CD14-positive monocyte (primary cell): Measurements from ENCODE around the gene HERC6. TPM values are rescaled to one million over a fixed set of nuclear protein-coding genes. Genes with fewer than 3 reads are reported as not detected.

Experiments
- DNase-seq, 3 donors: peaks; one replicate each; pipeline ENCODE4 v3.0.0-alpha.2; 2011 to 2022
- H2AFZ ChIP-seq: 2 replicates; pipeline ENCODE4 v1.6.0; 2012; ENCODE audit warnings: mild to moderate bottlenecking, low read depth, low read length, inconsistent platforms; ENCODE audit not compliant: insufficient read depth, poor library complexity, severe bottlenecking
- H3K27ac ChIP-seq, 2 donors: 1 replicate in 1 of 2; 2 replicates in 1 of 2; pipeline ENCODE4 v1.5.1; 2012 to 2013; ENCODE audit warnings: low read length in 2 of 2, control low read depth in 1 of 2, inconsistent platforms in 1 of 2, low read depth in 1 of 2, mild to moderate bottlenecking in 1 of 2
- H3K27me3 ChIP-seq, 2 donors: one replicate each; pipeline versions ENCODE4 v1.6.0 to v1.6.1; 2011 to 2013; ENCODE audit warnings: low read length in 2 of 2; ENCODE audit not compliant: control insufficient read depth in 2 of 2, insufficient read depth in 2 of 2
- H3K36me3 ChIP-seq, 2 donors: replicated peaks in 1 of 2; 1 replicate in 1 of 2; 2 replicates in 1 of 2; pipeline versions ENCODE4 v1.5.1 to v1.6.1; 2012 to 2013; ENCODE audit warnings: low read length in 2 of 2, control low read depth in 1 of 2, inconsistent platforms in 1 of 2, mild to moderate bottlenecking in 1 of 2; ENCODE audit not compliant: insufficient read depth in 2 of 2, control insufficient read depth in 1 of 2
- H3K4me1 ChIP-seq, 2 donors: 1 replicate in 1 of 2; 2 replicates in 1 of 2; pipeline versions ENCODE4 v1.5.1 to v1.6.1; 2012 to 2013; ENCODE audit warnings: low read length in 2 of 2, control low read depth in 1 of 2, inconsistent platforms in 1 of 2, mild to moderate bottlenecking in 1 of 2, moderate library complexity in 1 of 2; ENCODE audit not compliant: insufficient read depth in 2 of 2, control insufficient read depth in 1 of 2
- H3K4me2 ChIP-seq: replicated peaks from 2 replicates; pipeline ENCODE3; 2012; ENCODE audit warnings: low read length, moderate library complexity, mild to moderate bottlenecking; ENCODE audit not compliant: poor library complexity, severe bottlenecking; ENCODE audit errors: extremely low read depth
- H3K4me3 ChIP-seq, 3 experiments: fragments of 200-600 bp in 1 of 3; sonication (generic) in 1 of 3; replicated peaks in 1 of 3; 1 replicate in 2 of 3; 2 replicates in 1 of 3; pipeline ENCODE4 v1.5.1; 2011 to 2013; ENCODE audit warnings: low read length in 3 of 3, mild to moderate bottlenecking in 3 of 3, control low read depth in 2 of 3, low read depth in 2 of 3, inconsistent platforms in 1 of 3, moderate library complexity in 1 of 3
- H3K79me2 ChIP-seq: 2 replicates; pipeline ENCODE4 v1.6.0; 2012; ENCODE audit warnings: mild to moderate bottlenecking, control low read depth, inconsistent platforms, low read length, moderate library complexity; ENCODE audit not compliant: insufficient read depth
- H3K9ac ChIP-seq: 2 replicates; pipeline ENCODE4 v1.6.0; 2017; ENCODE audit warnings: low read length, mild to moderate bottlenecking; ENCODE audit not compliant: insufficient read depth, poor library complexity, severe bottlenecking
- H3K9me3 ChIP-seq, 2 donors: replicated peaks in 1 of 2; 1 replicate in 1 of 2; 2 replicates in 1 of 2; pipeline versions ENCODE4 v1.5.1 to v1.6.1; 2012 to 2013; ENCODE audit warnings: low read length in 2 of 2, control low read depth in 1 of 2; ENCODE audit not compliant: control insufficient read depth in 1 of 2, insufficient read depth in 1 of 2
- H4K20me1 ChIP-seq: 2 replicates; pipeline ENCODE4 v1.6.0; 2012; ENCODE audit warnings: mild to moderate bottlenecking, low read length, control low read depth, moderate library complexity; ENCODE audit not compliant: insufficient read depth
- H3K27ac Mint-ChIP-seq, 7 donors: one replicate each; pipeline ENCODE4 v1.8.0; 2020; ENCODE audit warnings: mild to moderate bottlenecking in 7 of 7, mixed read lengths in 7 of 7, moderate library complexity in 6 of 7, inconsistent platforms in 2 of 7
- H3K27me3 Mint-ChIP-seq, 3 donors: one replicate each; pipeline ENCODE4 v1.8.0; 2021 to 2022; ENCODE audit warnings: low read depth in 3 of 3, mild to moderate bottlenecking in 3 of 3, mixed read lengths in 3 of 3, moderate library complexity in 3 of 3, inconsistent platforms in 1 of 3
- H3K36me3 Mint-ChIP-seq, 2 donors: one replicate each; pipeline ENCODE4 v1.8.0; 2020; ENCODE audit warnings: mixed read lengths in 2 of 2, inconsistent platforms in 1 of 2, mild to moderate bottlenecking in 1 of 2
- H3K4me1 Mint-ChIP-seq: one replicate; pipeline ENCODE4 v1.8.0; 2020; ENCODE audit warnings: mild to moderate bottlenecking, mixed read lengths
- H3K4me3 Mint-ChIP-seq, 2 donors: one replicate each; pipeline ENCODE4 v1.8.0; 2020; ENCODE audit warnings: mild to moderate bottlenecking in 2 of 2, mixed read lengths in 2 of 2, moderate library complexity in 1 of 2
- H3K9me3 Mint-ChIP-seq, 7 donors: one replicate each; pipeline ENCODE4 v1.8.0; 2020 to 2022; ENCODE audit warnings: mixed read lengths in 7 of 7, mild to moderate bottlenecking in 6 of 7, moderate library complexity in 6 of 7, inconsistent platforms in 2 of 7
- WGBS: methylation state at CpG from one replicate; pipeline ENCODE4 v1.1.5; 2013; ENCODE audit warnings: missing lambda C conversion rate; ENCODE audit not compliant: insufficient coverage; 5-methylcytosine and 5-hydroxymethylcytosine counted together
- intact Hi-C, 2 donors: fragments of 100-400 bp; cut with micrococcal nuclease; formaldehyde crosslinking; loops; one replicate each; pipeline versions ENCODE4 v1.15.0 to v1.15.1; 2023
- polyA plus RNA-seq, 3 donors: library from polyadenylated mRNA; depleted of rRNA in 1 of 3; unstranded in 2 of 3; stranded (reverse) in 1 of 3; fragments of 300-500 nt in 2 of 3; fragments of >200 nt in 1 of 3; fragmentation: Illumina TruSeq in 2 of 3; gene quantifications; 1 replicate in 2 of 3; 2 replicates in 1 of 3; pipeline ENCODE4 v1.2.3, GENCODE V29; 2012 to 2021
- TF ChIP-seq, protein P1 (sequence below): fragments of 200-600 bp; IDR thresholded peaks from one replicate; pipeline ENCODE4 v1.8.0; 2022; ENCODE audit warnings: antibody characterized with exemption, mild to moderate bottlenecking

HERC6 gene
- polyA plus RNA-seq, 3 donors: 4.1 to 9.4 (median 6.1) TPM

DNA sequence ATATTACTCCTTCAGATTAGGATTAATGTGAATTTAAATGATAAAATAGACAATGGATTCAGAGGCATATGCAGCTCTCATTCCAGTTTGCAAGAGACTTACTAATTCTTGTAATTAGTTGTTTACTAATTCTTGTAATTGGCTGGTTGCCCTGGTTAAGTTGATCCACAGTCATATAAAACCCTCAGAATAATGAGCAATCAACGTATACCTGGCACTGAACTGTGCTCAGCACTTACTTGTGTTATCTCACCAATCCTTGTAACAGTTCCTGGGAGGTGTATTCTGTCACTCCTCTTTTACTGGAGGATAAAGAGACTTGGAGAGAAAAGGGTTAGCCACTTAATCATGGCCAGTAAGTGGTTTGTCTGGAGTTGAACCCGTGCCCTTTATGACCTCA, 88.7 kb downstream of the HERC6 start:
- no peaks in the 10 kb centered on the region for H3K27me3 Mint-ChIP-seq
- H3K9me3 Mint-ChIP-seq: peaks cover 0 to 3% (median 0%) of the 10 kb centered on the region in 7 donors
- H3K27ac ChIP-seq: no peak overlapping the region
- H3K4me1 Mint-ChIP-seq: no peaks in the 10 kb centered on the region
- no peak overlapping the region for H3K27ac Mint-ChIP-seq
- H3K4me1 ChIP-seq: no peaks in the 10 kb centered on the region
- no peaks in the 10 kb centered on the region for H3K9me3 ChIP-seq
- no peaks in the 10 kb centered on the region for H4K20me1 ChIP-seq
- no peak overlapping the region for H3K4me3 ChIP-seq
- H3K36me3 ChIP-seq: peaks cover 68 to 87% of the 10 kb centered on the region in 2 donors
- H3K4me2 ChIP-seq: no peak overlapping the region
- H2AFZ ChIP-seq: no peak overlapping the region
- no peak overlapping the region for H3K9ac ChIP-seq
- WGBS: no CpG with 5 or more reads among the region's 2 CpGs
- H3K27me3 ChIP-seq: no peaks in the 10 kb centered on the region
- H3K79me2 ChIP-seq: no peaks in the 10 kb centered on the region
- H3K36me3 Mint-ChIP-seq: peaks cover 66 to 79% of the 10 kb centered on the region in 2 donors
- intact Hi-C loops: no loop called here
- H3K4me3 Mint-ChIP-seq: no peak overlapping the region
- TF ChIP-seq, protein P1, sequence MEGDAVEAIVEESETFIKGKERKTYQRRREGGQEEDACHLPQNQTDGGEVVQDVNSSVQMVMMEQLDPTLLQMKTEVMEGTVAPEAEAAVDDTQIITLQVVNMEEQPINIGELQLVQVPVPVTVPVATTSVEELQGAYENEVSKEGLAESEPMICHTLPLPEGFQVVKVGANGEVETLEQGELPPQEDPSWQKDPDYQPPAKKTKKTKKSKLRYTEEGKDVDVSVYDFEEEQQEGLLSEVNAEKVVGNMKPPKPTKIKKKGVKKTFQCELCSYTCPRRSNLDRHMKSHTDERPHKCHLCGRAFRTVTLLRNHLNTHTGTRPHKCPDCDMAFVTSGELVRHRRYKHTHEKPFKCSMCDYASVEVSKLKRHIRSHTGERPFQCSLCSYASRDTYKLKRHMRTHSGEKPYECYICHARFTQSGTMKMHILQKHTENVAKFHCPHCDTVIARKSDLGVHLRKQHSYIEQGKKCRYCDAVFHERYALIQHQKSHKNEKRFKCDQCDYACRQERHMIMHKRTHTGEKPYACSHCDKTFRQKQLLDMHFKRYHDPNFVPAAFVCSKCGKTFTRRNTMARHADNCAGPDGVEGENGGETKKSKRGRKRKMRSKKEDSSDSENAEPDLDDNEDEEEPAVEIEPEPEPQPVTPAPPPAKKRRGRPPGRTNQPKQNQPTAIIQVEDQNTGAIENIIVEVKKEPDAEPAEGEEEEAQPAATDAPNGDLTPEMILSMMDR: no peak
- no peak for DNase-seq

DNA sequence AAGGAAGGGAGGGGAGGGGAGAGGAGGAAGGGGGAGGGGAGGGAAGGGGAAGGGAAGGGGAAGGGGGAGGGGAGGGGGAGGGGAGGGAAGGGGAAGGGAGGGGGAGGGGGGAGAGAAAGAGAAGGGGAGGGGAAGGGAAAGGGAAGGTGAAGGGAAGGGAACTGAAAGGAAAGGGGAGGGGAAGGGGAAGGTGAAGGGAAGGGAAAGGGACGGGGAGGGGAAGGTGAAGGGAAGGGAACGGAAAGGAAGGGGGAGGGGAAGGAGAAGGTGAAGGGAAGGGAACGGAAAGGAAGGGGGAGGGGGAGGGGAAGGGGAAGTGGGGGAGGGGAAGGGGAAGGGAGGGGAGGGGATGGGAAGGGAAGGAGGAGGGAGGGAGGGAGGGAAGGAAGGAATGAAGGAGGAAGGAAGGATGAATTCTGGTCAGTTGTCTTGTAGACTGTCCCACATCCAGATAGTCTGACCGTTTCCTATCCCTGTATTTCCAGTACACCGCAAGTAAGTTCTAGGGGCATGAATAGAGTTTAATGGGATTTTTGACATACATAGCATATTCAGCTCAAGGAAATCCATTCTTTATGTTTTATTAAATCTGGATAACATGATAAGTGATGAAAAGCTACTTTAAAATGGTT, 98.7 kb downstream of the HERC6 start:
- no peaks in the 10 kb centered on the region for H3K27me3 ChIP-seq
- Mint-ChIP-seq H3K4me1 (peaks cover 6% of the 10 kb centered on the region), H3K9me3 (peaks cover 0 to 4% (median 0%) of the 10 kb centered on the region in 7 donors), H3K36me3 (peaks cover 37 to 62% of the 10 kb centered on the region in 2 donors), H3K27ac (no peak overlapping the region), H3K4me3 (no peak overlapping the region), H3K27me3 (no peaks in the 10 kb centered on the region)
- peaks cover 2 to 3% of the 10 kb centered on the region in 2 donors for H3K4me1 ChIP-seq
- TF ChIP-seq, protein P1: no peak
- H4K20me1 ChIP-seq: no peaks in the 10 kb centered on the region
- H3K9me3 ChIP-seq: no peaks in the 10 kb centered on the region
- H2AFZ ChIP-seq: no peak overlapping the region
- no peak overlapping the region for H3K27ac ChIP-seq
- H3K9ac ChIP-seq: no peak overlapping the region
- no peak overlapping the region for H3K4me3 ChIP-seq
- H3K4me2 ChIP-seq: no peak overlapping the region
- peaks cover 25 to 62% of the 10 kb centered on the region in 2 donors for H3K36me3 ChIP-seq
- no peak for DNase-seq
- H3K79me2 ChIP-seq: no peaks in the 10 kb centered on the region
- intact Hi-C loops: no loop called here
- WGBS: 20% methylated on average over 1 of the region's 5 CpGs
